ENCODE results near the gene HOXA9. TPM values are rescaled to one million over a fixed set of nuclear protein-coding genes. Genes with fewer than 3 reads are reported as not detected.

Gene HOXA9
- total RNA-seq, 3 donors from 2014 or later, result 7.5 to 18.4 (median 9.0) TPM

DNA sequence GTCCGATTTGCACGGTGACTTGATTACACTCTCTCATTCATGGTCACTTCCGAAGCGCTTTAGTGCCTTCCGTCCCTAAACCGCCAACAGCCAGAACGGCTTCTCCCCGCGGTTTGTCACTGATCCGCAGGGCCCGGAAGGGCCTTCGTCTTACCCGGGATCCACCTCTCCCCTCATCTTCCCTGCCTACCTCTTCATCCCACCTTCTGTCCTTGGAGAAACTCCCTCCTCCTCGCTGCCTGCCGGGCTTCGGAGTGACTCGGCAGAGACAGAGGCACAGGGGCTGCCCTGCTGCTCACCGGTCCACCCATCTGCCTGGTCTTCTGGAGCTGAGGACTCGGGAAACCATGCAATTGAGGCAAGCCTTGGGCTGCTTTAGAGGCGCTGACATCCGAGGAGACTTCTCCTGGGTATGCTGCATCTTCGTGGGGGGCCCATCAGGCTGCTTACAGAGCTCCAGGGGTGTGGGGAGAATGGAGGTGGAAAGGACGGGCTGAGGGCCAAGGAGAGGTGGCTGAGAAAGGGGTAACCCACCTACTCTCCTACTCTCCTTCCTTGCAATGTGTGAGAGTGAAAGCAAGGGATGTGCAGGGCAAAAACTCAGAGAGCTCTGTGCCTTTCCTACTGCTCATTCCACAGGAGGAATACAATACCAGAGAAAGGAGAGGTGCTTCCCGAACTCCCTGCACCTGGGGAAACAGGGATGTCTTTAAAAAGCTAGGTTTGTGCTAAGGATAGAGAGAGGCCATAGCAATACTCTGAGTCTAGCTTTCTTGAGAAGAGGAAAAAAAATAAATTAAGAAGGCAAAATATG is 20.7 kb upstream of the HOXA9 start:
- Histone ChIP-seq H3K9me3 (no peaks in the 10 kb centered on the region), H3K27ac (no peak overlapping the region), H3K4me1 (peaks cover 0 to 15% of the 10 kb centered on the region in 2 donors), H3K4me3 (peak overlapping the region in 1 of 3 donors; percentile 55), H3K36me3 (no peaks in the 10 kb centered on the region), H3K27me3 (peaks cover 22 to 98% of the 10 kb centered on the region in 2 donors)
- intact Hi-C loops (cut with DNase I; ENCODE audit: low total_unique reads), result no loop called here
- DNase-seq (ENCODE audit: low spot score in 2 of 2), result no peak
- TF ChIP-seq POLR2A (IDR thresholded peaks at IDR 0.05), result no peak
- TF ChIP-seq, protein P1, sequence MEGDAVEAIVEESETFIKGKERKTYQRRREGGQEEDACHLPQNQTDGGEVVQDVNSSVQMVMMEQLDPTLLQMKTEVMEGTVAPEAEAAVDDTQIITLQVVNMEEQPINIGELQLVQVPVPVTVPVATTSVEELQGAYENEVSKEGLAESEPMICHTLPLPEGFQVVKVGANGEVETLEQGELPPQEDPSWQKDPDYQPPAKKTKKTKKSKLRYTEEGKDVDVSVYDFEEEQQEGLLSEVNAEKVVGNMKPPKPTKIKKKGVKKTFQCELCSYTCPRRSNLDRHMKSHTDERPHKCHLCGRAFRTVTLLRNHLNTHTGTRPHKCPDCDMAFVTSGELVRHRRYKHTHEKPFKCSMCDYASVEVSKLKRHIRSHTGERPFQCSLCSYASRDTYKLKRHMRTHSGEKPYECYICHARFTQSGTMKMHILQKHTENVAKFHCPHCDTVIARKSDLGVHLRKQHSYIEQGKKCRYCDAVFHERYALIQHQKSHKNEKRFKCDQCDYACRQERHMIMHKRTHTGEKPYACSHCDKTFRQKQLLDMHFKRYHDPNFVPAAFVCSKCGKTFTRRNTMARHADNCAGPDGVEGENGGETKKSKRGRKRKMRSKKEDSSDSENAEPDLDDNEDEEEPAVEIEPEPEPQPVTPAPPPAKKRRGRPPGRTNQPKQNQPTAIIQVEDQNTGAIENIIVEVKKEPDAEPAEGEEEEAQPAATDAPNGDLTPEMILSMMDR (IDR thresholded peaks at IDR 0.05), result no peak
- no peak for TF ChIP-seq POLR2AphosphoS5 (IDR thresholded peaks at IDR 0.05)

GRCh38 chr7:27185013-27185853 is 19.9 kb upstream of the HOXA9 start, which contains the start of gene HOXA11:
Gene HOXA11, minus strand, starts transcription at chr7:27185232. Its CDS starts 88 bp downstream, at chr7:27185144.
- peaks cover 0 to 15% of the 10 kb centered on the region in 2 donors for H3K4me1 ChIP-seq
- no peak for TF ChIP-seq POLR2AphosphoS5 (IDR thresholded peaks at IDR 0.05)
- TF ChIP-seq POLR2A (IDR thresholded peaks at IDR 0.05), result no peak
- TF ChIP-seq, protein P1 (IDR thresholded peaks at IDR 0.05), result no peak
- H3K27ac ChIP-seq, result no peak within 1 kb of the TSS
- peak within 1 kb of the TSS; percentile 39 to 69 (median 55) for H3K4me3 ChIP-seq
- DNase-seq (ENCODE audit: low spot score in 2 of 2), result peak in 1 of 2 donors; percentile 43
- H3K36me3 ChIP-seq, result no peaks in the 10 kb centered on the region
- H3K9me3 ChIP-seq, result no peaks in the 10 kb centered on the region
- peaks cover 22 to 98% of the 10 kb centered on the region in 2 donors for H3K27me3 ChIP-seq
- intact Hi-C loops (cut with DNase I; ENCODE audit: low total_unique reads), result no loop called here

DNA sequence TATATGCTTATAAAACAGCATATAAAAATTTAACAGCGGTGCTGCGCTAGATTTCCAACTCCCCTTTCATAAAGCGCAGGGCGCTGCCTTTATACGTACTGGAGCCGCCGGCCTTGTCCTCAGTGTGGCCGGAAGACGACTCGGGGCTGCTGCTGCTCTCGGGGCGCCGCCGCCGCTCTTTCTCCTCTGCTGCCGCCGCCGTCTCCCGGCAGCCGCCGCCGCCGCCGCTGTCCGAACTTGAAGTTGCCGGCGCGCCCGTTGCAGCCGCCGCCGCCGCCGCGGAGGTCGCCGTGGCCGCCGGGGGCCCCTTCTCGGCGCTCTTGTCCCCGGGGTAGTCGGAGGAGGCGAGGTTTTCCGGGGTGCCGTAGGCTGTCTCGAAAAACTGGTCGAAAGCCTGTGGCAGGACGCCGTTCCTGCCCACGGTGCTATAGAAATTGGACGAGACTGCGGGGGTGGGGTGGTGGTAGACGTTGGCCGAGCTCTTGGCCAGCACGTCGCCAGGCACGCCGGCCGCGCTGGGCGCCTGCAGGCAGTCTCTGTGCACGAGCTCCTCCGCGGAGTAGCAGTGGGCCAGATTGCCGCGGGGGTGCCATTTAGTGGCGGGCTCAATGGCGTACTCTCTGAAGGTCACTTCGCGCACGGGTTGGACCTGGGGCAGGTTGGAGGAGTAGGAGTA is 19.1 kb upstream of the HOXA9 start:
- TF ChIP-seq POLR2AphosphoS5 (IDR thresholded peaks at IDR 0.05) (no peak), POLR2A (IDR thresholded peaks at IDR 0.05) (no peak)
- TF ChIP-seq, protein P1 (IDR thresholded peaks at IDR 0.05), result no peak
- Histone ChIP-seq H3K4me1 (peaks cover 0 to 15% of the 10 kb centered on the region in 2 donors), H3K27ac (no peak overlapping the region), H3K4me3 (peak overlapping the region; percentile 39 to 69 (median 55)), H3K27me3 (peaks cover 24 to 97% of the 10 kb centered on the region in 2 donors), H3K9me3 (no peaks in the 10 kb centered on the region), H3K36me3 (no peaks in the 10 kb centered on the region)
- DNase-seq (ENCODE audit: low spot score in 2 of 2), result peak in 1 of 2 donors; percentile 51
- intact Hi-C loops (cut with DNase I; ENCODE audit: low total_unique reads), result no loop called here

- H3K4me3 ChIP-seq, result peak overlapping the region; percentile 39 to 69 (median 55)
- TF ChIP-seq POLR2AphosphoS5 (IDR thresholded peaks at IDR 0.05) (no peak), POLR2A (IDR thresholded peaks at IDR 0.05) (no peak)
- TF ChIP-seq, protein P1 (IDR thresholded peaks at IDR 0.05), result no peak
- no peaks in the 10 kb centered on the region for H3K36me3 ChIP-seq
- intact Hi-C loops (cut with DNase I; ENCODE audit: low total_unique reads), result no loop called here
- H3K4me1 ChIP-seq, result peaks cover 0 to 15% of the 10 kb centered on the region in 2 donors
- no peak overlapping the region for H3K27ac ChIP-seq
- H3K27me3 ChIP-seq, result peaks cover 19 to 97% of the 10 kb centered on the region in 2 donors
- no peak for DNase-seq (ENCODE audit: low spot score in 2 of 2)
- no peaks in the 10 kb centered on the region for H3K9me3 ChIP-seq
These were observed 18.5 kb upstream of the HOXA9 start for GRCh38 chr7:27183682-27184336.
